OCI-LY7 (cell line): ENCODE measurements around the gene COL28A1. TPM values are rescaled to one million over a fixed set of nuclear protein-coding genes. Genes with fewer than 3 reads are reported as not detected.
"Not testable (repeated sequence)": the region's sequence is repeated elsewhere in the genome, so short reads cannot be mapped to it uniquely, and the experiment has no call there.

Experiments used
- BruUV-seq: library from RNA; stranded (reverse); fragments of 400-500 nt; replicated peaks from 2 replicates; lab custom pipeline; 2021; lab: Mats Ljungman, UMichigan
- CTCF ChIA-PET: fragments of 300-600 bp; sonication (Branson Sonifier 250); formaldehyde crosslinking; loops from one replicate; lab custom pipeline; 2022; ENCODE audit warnings: antibody characterized with exemption; ENCODE audit not compliant: unreplicated experiment; lab: Charles Lee
- POLR2A ChIA-PET: fragments of 300-600 bp; sonication (Branson Sonifier 250); formaldehyde crosslinking; loops from one replicate; lab custom pipeline; 2022; ENCODE audit warnings: antibody characterized with exemption; lab: Charles Lee
- DNase-seq: peaks from one replicate; pipeline ENCODE4 v3.0.0-alpha.2; 2015; ENCODE audit warnings: low spot score
- H2AFZ ChIP-seq: fragments of 200-600 bp; sonication (generic), shearing (Covaris generic); 2 replicates; pipeline ENCODE4 v1.6.1; 2014; ENCODE audit warnings: mild to moderate bottlenecking, antibody characterized with exemption, low read length, moderate library complexity
- H3K27ac ChIP-seq: fragments of 200-600 bp; sonication (generic); 2 replicates; pipeline ENCODE4 v1.5.1; 2014; ENCODE audit warnings: mixed run types, low read depth, mild to moderate bottlenecking, moderate library complexity, low read length, inconsistent platforms; ENCODE audit not compliant: poor library complexity, severe bottlenecking
- H3K36me3 ChIP-seq: fragments of 200-600 bp; sonication (generic); 2 replicates; pipeline ENCODE4 v1.6.1; 2014; ENCODE audit warnings: mild to moderate bottlenecking, antibody characterized with exemption, low read length, moderate library complexity, mixed read lengths; ENCODE audit not compliant: insufficient read depth
- H3K4me1 ChIP-seq: fragments of 200-600 bp; sonication (generic); 2 replicates; pipeline ENCODE4 v1.5.1; 2014; ENCODE audit warnings: mild to moderate bottlenecking, low read length; ENCODE audit not compliant: insufficient read depth, poor library complexity, severe bottlenecking
- H3K4me2 ChIP-seq: fragments of 200-600 bp; sonication (generic); 2 replicates; pipeline ENCODE4 v1.6.1; 2014; ENCODE audit warnings: mild to moderate bottlenecking, low read length
- H3K4me3 ChIP-seq: fragments of 200-600 bp; sonication (generic); 2 replicates; pipeline ENCODE4 v1.5.1; 2014; ENCODE audit warnings: mild to moderate bottlenecking, low read depth, low read length; ENCODE audit not compliant: poor library complexity, severe bottlenecking
- H3K79me2 ChIP-seq: fragments of 200-600 bp; sonication (generic); 2 replicates; pipeline ENCODE4 v1.6.1; 2016; ENCODE audit warnings: low read depth, mild to moderate bottlenecking, low read length, moderate library complexity, mixed read lengths; ENCODE audit not compliant: insufficient read depth
- H3K9me2 ChIP-seq: fragments of 200-600 bp; sonication (generic); 2 replicates; pipeline ENCODE4 v1.6.1; 2016; ENCODE audit warnings: mild to moderate bottlenecking, low read length, mixed read lengths; ENCODE audit not compliant: insufficient read depth
- H3K9me3 ChIP-seq: fragments of 200-600 bp; sonication (generic); 2 replicates; pipeline ENCODE4 v1.6.1; 2014; ENCODE audit warnings: mild to moderate bottlenecking, mixed run types, low read length, mixed read lengths
- H4K20me1 ChIP-seq: fragments of 200-600 bp; sonication (generic); 2 replicates; pipeline ENCODE4 v1.6.1; 2014; ENCODE audit warnings: mild to moderate bottlenecking, antibody characterized with exemption, low read length, moderate library complexity, mixed read lengths; ENCODE audit not compliant: insufficient read depth
- EZH2phosphoT487 ChIP-seq: fragments of 200-600 bp; sonication (generic); IDR thresholded peaks from 2 replicates; pipeline ENCODE4 v1.6.1; 2018; ENCODE audit warnings: low read depth, borderline replicate concordance, mild to moderate bottlenecking, mixed run types, antibody characterized with exemption, low read length, moderate library complexity, mixed read lengths
- intact Hi-C: fragments of 100-400 bp; cut with micrococcal nuclease; formaldehyde crosslinking; loops from one replicate; pipeline ENCODE4 v1.10.0; 2022; ENCODE audit not compliant: unreplicated experiment
- total RNA-seq, 2 experiments: library from RNA; depleted of rRNA in 1 of 2; stranded (reverse); fragments of >200 nt in 1 of 2; shearing (Covaris generic) in 1 of 2; gene quantifications; 2 replicates each; pipeline ENCODE4 v1.2.3, GENCODE V29; 2014 to 2022
- TF ChIP-seq, protein P1 (sequence below): fragments of 200-600 bp; sonication (generic); conservative IDR thresholded peaks from 2 replicates; pipeline ENCODE4 v1.5.1; 2014; ENCODE audit warnings: mild to moderate bottlenecking, antibody characterized with exemption, low read length, moderate library complexity, mixed read lengths

Gene COL28A1
- total RNA-seq, 2 experiments from 2014 or later: not detected

DNA sequence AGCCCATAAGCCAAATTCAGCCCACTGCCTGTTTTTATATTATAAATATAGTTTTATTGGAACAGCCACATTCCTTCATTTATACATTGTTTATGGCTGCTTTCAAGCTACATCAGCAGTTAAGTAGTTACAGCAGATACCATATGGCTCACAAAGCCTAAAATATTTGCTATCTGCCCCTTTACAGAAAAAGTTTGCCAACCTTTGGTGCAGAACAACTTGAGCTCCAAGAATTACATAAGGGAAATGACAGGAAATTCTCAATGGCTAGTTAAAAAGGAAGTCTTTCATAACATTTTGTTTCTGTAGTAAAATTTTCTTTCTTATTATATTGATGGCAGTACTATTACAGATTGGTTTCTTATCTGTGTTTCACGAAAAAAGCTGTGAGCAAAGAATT is 59.3 kb downstream of the COL28A1 start:
- intact Hi-C loops: no loop called here
- H2AFZ ChIP-seq: no peak overlapping the region
- no peaks in the 10 kb centered on the region for H3K9me3 ChIP-seq
- no peaks in the 10 kb centered on the region for H3K4me1 ChIP-seq
- H3K4me3 ChIP-seq: no peak overlapping the region
- H4K20me1 ChIP-seq: no peaks in the 10 kb centered on the region
- no peak for DNase-seq
- POLR2A ChIA-PET: no interaction called here
- TF ChIP-seq EZH2phosphoT487: no peak
- BruUV-seq: no TSS peak
- H3K36me3 ChIP-seq: no peaks in the 10 kb centered on the region
- no peak overlapping the region for H3K4me2 ChIP-seq
- no peaks in the 10 kb centered on the region for H3K9me2 ChIP-seq
- H3K27ac ChIP-seq: no peak overlapping the region
- H3K79me2 ChIP-seq: no peaks in the 10 kb centered on the region
- CTCF ChIA-PET: no interaction called here

DNA sequence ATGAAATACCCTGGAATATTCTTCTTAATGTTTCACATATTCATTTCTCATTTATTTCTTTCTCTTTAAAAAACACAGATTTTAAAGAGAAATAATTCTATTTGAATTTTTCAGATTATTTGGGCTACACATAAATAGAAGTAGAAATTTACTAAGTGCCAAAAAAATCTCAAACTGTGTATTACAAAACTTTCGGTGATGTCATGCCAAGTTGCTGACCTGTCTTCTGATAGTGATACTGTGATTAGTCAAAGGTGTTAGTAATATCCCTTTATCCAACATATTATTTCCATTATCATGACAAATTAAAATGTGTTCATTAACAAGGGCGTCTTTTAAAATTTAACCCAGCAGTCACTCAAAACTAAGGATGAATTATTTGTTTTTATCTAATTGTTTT is 60.1 kb downstream of the COL28A1 start:
- H3K9me2 ChIP-seq: no peaks in the 10 kb centered on the region
- no peaks in the 10 kb centered on the region for H3K4me1 ChIP-seq
- DNase-seq: no peak
- H3K4me2 ChIP-seq: no peak overlapping the region
- no peak overlapping the region for H3K4me3 ChIP-seq
- CTCF ChIA-PET: no interaction called here
- intact Hi-C loops: no loop called here
- no peak overlapping the region for H3K27ac ChIP-seq
- no TSS peak for BruUV-seq
- POLR2A ChIA-PET: no interaction called here
- TF ChIP-seq, protein P1, sequence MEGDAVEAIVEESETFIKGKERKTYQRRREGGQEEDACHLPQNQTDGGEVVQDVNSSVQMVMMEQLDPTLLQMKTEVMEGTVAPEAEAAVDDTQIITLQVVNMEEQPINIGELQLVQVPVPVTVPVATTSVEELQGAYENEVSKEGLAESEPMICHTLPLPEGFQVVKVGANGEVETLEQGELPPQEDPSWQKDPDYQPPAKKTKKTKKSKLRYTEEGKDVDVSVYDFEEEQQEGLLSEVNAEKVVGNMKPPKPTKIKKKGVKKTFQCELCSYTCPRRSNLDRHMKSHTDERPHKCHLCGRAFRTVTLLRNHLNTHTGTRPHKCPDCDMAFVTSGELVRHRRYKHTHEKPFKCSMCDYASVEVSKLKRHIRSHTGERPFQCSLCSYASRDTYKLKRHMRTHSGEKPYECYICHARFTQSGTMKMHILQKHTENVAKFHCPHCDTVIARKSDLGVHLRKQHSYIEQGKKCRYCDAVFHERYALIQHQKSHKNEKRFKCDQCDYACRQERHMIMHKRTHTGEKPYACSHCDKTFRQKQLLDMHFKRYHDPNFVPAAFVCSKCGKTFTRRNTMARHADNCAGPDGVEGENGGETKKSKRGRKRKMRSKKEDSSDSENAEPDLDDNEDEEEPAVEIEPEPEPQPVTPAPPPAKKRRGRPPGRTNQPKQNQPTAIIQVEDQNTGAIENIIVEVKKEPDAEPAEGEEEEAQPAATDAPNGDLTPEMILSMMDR: no peak
- no peak for TF ChIP-seq EZH2phosphoT487
- H3K79me2 ChIP-seq: no peaks in the 10 kb centered on the region
- no peaks in the 10 kb centered on the region for H4K20me1 ChIP-seq
- H3K36me3 ChIP-seq: no peaks in the 10 kb centered on the region
- no peak overlapping the region for H2AFZ ChIP-seq
- no peaks in the 10 kb centered on the region for H3K9me3 ChIP-seq

DNA sequence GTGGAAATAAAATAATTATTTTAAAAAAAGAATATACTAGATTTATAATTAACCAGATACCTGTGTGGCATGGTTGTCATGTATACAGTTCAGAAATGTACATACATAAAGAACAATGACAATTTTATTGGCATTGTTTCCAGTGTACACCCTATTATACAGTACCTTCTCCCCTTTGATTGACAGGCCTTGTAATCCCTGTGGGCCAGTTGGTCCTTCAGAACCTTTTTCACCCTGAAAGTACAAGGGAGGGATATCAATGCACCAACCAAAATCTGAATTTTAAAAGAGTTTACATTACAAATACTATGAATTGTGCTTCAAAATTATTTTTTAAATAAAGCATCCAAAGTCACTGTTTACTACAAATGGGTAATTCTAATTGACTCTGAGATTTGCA is 61.2 kb downstream of the COL28A1 start:
- no peaks in the 10 kb centered on the region for H3K36me3 ChIP-seq
- no peaks in the 10 kb centered on the region for H3K9me3 ChIP-seq
- H3K4me2 ChIP-seq: no peak overlapping the region
- no peak overlapping the region for H2AFZ ChIP-seq
- intact Hi-C loops: no loop called here
- no peaks in the 10 kb centered on the region for H3K4me1 ChIP-seq
- H3K4me3 ChIP-seq: no peak overlapping the region
- ChIA-PET POLR2A (interaction anchor here (0.7 kb wide), 1 partner anchor 694 kb away, joined by 3 read pairs; no protein-coding TSS in a partner anchor), CTCF (no interaction called here)
- no peaks in the 10 kb centered on the region for H4K20me1 ChIP-seq
- BruUV-seq: no TSS peak
- H3K27ac ChIP-seq: no peak overlapping the region
- TF ChIP-seq, protein P1: no peak
- no peak for TF ChIP-seq EZH2phosphoT487
- no peaks in the 10 kb centered on the region for H3K9me2 ChIP-seq
- no peaks in the 10 kb centered on the region for H3K79me2 ChIP-seq
- DNase-seq: no peak

DNA sequence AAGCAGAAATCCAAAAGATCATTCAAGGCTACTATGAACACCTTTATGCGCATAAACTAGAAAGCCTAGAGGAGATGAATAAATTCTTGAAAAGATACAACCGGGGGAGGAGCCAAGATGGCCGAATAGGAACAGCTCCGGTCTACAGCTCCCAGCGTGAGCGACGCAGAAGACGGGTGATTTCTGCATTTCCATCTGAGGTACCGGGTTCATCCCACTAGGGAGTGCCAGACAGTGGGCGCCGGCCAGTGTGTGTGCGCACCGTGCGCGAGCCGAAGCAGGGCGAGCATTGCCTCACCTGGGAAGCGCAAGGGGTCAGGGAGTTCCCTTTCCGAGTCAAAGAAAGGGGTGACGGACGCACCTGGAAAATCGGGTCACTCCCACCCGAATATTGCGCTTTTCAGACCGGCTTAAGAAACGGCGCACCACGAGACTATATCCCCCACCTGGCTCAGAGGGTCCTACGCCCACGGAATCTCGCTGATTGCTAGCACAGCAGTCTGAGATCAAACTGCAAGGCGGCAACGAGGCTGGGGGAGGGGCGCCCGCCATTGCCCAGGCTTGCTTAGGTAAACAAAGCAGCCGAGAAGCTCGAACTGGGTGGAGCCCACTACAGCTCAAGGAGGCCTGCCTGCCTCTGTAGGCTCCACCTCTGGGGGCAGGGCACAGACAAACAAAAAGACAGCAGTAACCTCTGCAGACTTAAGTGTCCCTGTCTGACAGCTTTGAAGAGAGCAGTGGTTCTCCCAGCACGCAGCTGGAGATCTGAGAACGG is 70.5 kb downstream of the COL28A1 start:
- BruUV-seq, H4K20me1 ChIP-seq, H2AFZ ChIP-seq, H3K4me3 ChIP-seq, H3K36me3 ChIP-seq, CTCF ChIA-PET, H3K4me1 ChIP-seq, POLR2A ChIA-PET, H3K79me2 ChIP-seq, H3K9me2 ChIP-seq, H3K4me2 ChIP-seq, H3K9me3 ChIP-seq, DNase-seq, H3K27ac ChIP-seq, intact Hi-C loops: not testable (repeated sequence)
